ENCODE results near the gene GRIK3.

The GRIK3 gene

GRCh38 chr1:36879613-36880012 lies 154.7 kb downstream of the GRIK3 start:
- H2BK120ac ChIP-seq (ENCODE audit: low read depth, low read length): no peak overlapping the region
- no peak overlapping the region for H3K4me2 ChIP-seq (ENCODE audit: low read length, poor library complexity, severe bottlenecking)
- H3K27ac ChIP-seq (ENCODE audit: low read length, poor library complexity, severe bottlenecking): no peak overlapping the region
- no peak overlapping the region for H3K23ac ChIP-seq (ENCODE audit: low read length in 2 of 2)
- H3K4me1 ChIP-seq (ENCODE audit: control insufficient read depth, insufficient read depth, low read depth, low read length): no peaks in the 10 kb centered on the region
- H3K4ac ChIP-seq (ENCODE audit: low read depth in 1 of 2, low read length in 2 of 2): no peak overlapping the region
- no peak overlapping the region for H4K8ac ChIP-seq (ENCODE audit: low read length)
- H3K9ac ChIP-seq (ENCODE audit: low read length): no peak overlapping the region
- H3K27me3 ChIP-seq (ENCODE audit: control insufficient read depth in 1 of 2, insufficient read depth in 1 of 2, low read length in 2 of 2): no peaks in the 10 kb centered on the region
- no peak overlapping the region for H2BK5ac ChIP-seq (ENCODE audit: low read depth, low read length, poor library complexity, severe bottlenecking)
- H2BK15ac ChIP-seq (ENCODE audit: low read depth, poor library complexity, severe bottlenecking): no peak overlapping the region
- H2AFZ ChIP-seq (ENCODE audit: low read depth, low read length): no peak overlapping the region
- H2BK12ac ChIP-seq (ENCODE audit: low read length in 2 of 2): no peak overlapping the region
- no peak overlapping the region for H3K14ac ChIP-seq (ENCODE audit: low read length in 2 of 2)
- H2AK5ac ChIP-seq (ENCODE audit: low read length, severe bottlenecking): no peak overlapping the region
- H4K91ac ChIP-seq (ENCODE audit: low read length): no peak overlapping the region
- no peak overlapping the region for H3K18ac ChIP-seq (ENCODE audit: low read depth in 1 of 2, low read length in 2 of 2)
- DNase-seq: no peak
- WGBS: 64% methylated on average over 4 of the region's 6 CpGs
- H3K36me3 ChIP-seq (ENCODE audit: control insufficient read depth in 1 of 2, insufficient read depth in 2 of 2, low read depth in 1 of 2, low read length in 2 of 2): no peaks in the 10 kb centered on the region
- H3K9me3 ChIP-seq (ENCODE audit: control insufficient read depth, low read length): no peaks in the 10 kb centered on the region
- no peak overlapping the region for H3K4me3 ChIP-seq (ENCODE audit: insufficient read depth in 1 of 2, low read depth in 1 of 2, low read length in 2 of 2)
- no peaks in the 10 kb centered on the region for H3K79me1 ChIP-seq (replicated peaks; ENCODE audit: low read length, poor library complexity, severe bottlenecking)

- Histone ChIP-seq H2BK15ac (ENCODE audit: low read depth, poor library complexity, severe bottlenecking) (no peak overlapping the region), H2BK12ac (ENCODE audit: low read length in 2 of 2) (no peak overlapping the region), H2AK5ac (ENCODE audit: low read length, severe bottlenecking) (no peak overlapping the region), H2AFZ (ENCODE audit: low read depth, low read length) (no peak overlapping the region), H3K27me3 (ENCODE audit: control insufficient read depth in 1 of 2, insufficient read depth in 1 of 2, low read length in 2 of 2) (no peaks in the 10 kb centered on the region), H3K79me1 (replicated peaks; ENCODE audit: low read length, poor library complexity, severe bottlenecking) (no peaks in the 10 kb centered on the region), H2BK120ac (ENCODE audit: low read depth, low read length) (no peak overlapping the region), H3K14ac (ENCODE audit: low read length in 2 of 2) (no peak overlapping the region), H2BK5ac (ENCODE audit: low read depth, low read length, poor library complexity, severe bottlenecking) (no peak overlapping the region), H4K8ac (ENCODE audit: low read length) (no peak overlapping the region), H3K9ac (ENCODE audit: low read length) (no peak overlapping the region), H3K9me3 (ENCODE audit: control insufficient read depth, low read length) (no peaks in the 10 kb centered on the region), H3K4me1 (ENCODE audit: control insufficient read depth, insufficient read depth, low read depth, low read length) (no peaks in the 10 kb centered on the region), H3K4me2 (ENCODE audit: low read length, poor library complexity, severe bottlenecking) (no peak overlapping the region), H3K23ac (ENCODE audit: low read length in 2 of 2) (no peak overlapping the region), H3K18ac (ENCODE audit: low read depth in 1 of 2, low read length in 2 of 2) (no peak overlapping the region), H4K91ac (ENCODE audit: low read length) (no peak overlapping the region), H3K36me3 (ENCODE audit: control insufficient read depth in 1 of 2, insufficient read depth in 2 of 2, low read depth in 1 of 2, low read length in 2 of 2) (no peaks in the 10 kb centered on the region), H3K4me3 (ENCODE audit: insufficient read depth in 1 of 2, low read depth in 1 of 2, low read length in 2 of 2) (no peak overlapping the region), H3K4ac (ENCODE audit: low read depth in 1 of 2, low read length in 2 of 2) (no peak overlapping the region), H3K27ac (ENCODE audit: low read length, poor library complexity, severe bottlenecking) (no peak overlapping the region)
- WGBS: 80% methylated on average over 1 of the region's 1 CpG
- DNase-seq: no peak
Observed at GRCh38 chr1:36876990-36877389, 157.3 kb downstream of the GRIK3 start.

- Histone ChIP-seq H3K79me1 (replicated peaks; ENCODE audit: low read length, poor library complexity, severe bottlenecking) (no peaks in the 10 kb centered on the region), H3K27ac (ENCODE audit: low read length, poor library complexity, severe bottlenecking) (no peak overlapping the region), H3K9me3 (ENCODE audit: control insufficient read depth, low read length) (no peaks in the 10 kb centered on the region), H3K14ac (ENCODE audit: low read length in 2 of 2) (no peak overlapping the region), H3K36me3 (ENCODE audit: control insufficient read depth in 1 of 2, insufficient read depth in 2 of 2, low read depth in 1 of 2, low read length in 2 of 2) (no peaks in the 10 kb centered on the region), H3K18ac (ENCODE audit: low read depth in 1 of 2, low read length in 2 of 2) (no peak overlapping the region), H3K4ac (ENCODE audit: low read depth in 1 of 2, low read length in 2 of 2) (no peak overlapping the region), H4K8ac (ENCODE audit: low read length) (no peak overlapping the region), H3K4me1 (ENCODE audit: control insufficient read depth, insufficient read depth, low read depth, low read length) (no peaks in the 10 kb centered on the region), H2AK5ac (ENCODE audit: low read length, severe bottlenecking) (no peak overlapping the region), H4K91ac (ENCODE audit: low read length) (no peak overlapping the region), H3K4me3 (ENCODE audit: insufficient read depth in 1 of 2, low read depth in 1 of 2, low read length in 2 of 2) (no peak overlapping the region), H2BK120ac (ENCODE audit: low read depth, low read length) (no peak overlapping the region), H3K4me2 (ENCODE audit: low read length, poor library complexity, severe bottlenecking) (no peak overlapping the region), H2AFZ (ENCODE audit: low read depth, low read length) (no peak overlapping the region), H2BK15ac (ENCODE audit: low read depth, poor library complexity, severe bottlenecking) (no peak overlapping the region), H3K23ac (ENCODE audit: low read length in 2 of 2) (no peak overlapping the region), H3K9ac (ENCODE audit: low read length) (no peak overlapping the region), H2BK5ac (ENCODE audit: low read depth, low read length, poor library complexity, severe bottlenecking) (no peak overlapping the region), H3K27me3 (ENCODE audit: control insufficient read depth in 1 of 2, insufficient read depth in 1 of 2, low read length in 2 of 2) (no peaks in the 10 kb centered on the region), H2BK12ac (ENCODE audit: low read length in 2 of 2) (no peak overlapping the region)
- 59% methylated on average over 6 of the region's 6 CpGs for WGBS
- DNase-seq: no peak
Observed at GRCh38 chr1:36874271-36875060, 159.8 kb downstream of the GRIK3 start.

DNA sequence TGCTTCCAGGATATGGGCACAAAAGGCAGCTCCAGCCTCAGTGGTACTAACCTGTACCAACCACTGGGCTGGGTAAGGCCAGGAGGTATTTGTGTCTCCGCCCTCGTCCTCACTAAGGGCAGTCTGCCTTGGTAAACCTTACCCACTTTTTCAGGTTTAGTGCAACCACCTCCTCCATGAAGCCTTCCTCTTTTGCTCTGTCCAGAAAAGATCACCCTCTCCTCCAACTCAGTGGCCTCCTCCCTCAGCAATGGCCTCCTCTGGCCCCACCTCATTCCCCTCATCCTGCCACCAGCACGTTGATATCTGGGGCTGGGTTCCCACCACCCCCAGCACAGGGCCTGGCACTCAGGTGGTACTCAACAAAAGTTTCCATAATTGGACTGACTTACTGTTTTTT lies 161.5 kb downstream of the GRIK3 start:
- Histone ChIP-seq H3K27me3 (ENCODE audit: control insufficient read depth in 1 of 2, insufficient read depth in 1 of 2, low read length in 2 of 2) (no peaks in the 10 kb centered on the region), H3K4me3 (ENCODE audit: insufficient read depth in 1 of 2, low read depth in 1 of 2, low read length in 2 of 2) (no peak overlapping the region), H3K4me1 (ENCODE audit: control insufficient read depth, insufficient read depth, low read depth, low read length) (no peaks in the 10 kb centered on the region), H3K14ac (ENCODE audit: low read length in 2 of 2) (no peak overlapping the region), H3K23ac (ENCODE audit: low read length in 2 of 2) (no peak overlapping the region), H2BK120ac (ENCODE audit: low read depth, low read length) (no peak overlapping the region), H3K9me3 (ENCODE audit: control insufficient read depth, low read length) (no peaks in the 10 kb centered on the region), H3K9ac (ENCODE audit: low read length) (no peak overlapping the region), H3K27ac (ENCODE audit: low read length, poor library complexity, severe bottlenecking) (no peak overlapping the region), H2AFZ (ENCODE audit: low read depth, low read length) (no peak overlapping the region), H3K18ac (ENCODE audit: low read depth in 1 of 2, low read length in 2 of 2) (no peak overlapping the region), H3K4ac (ENCODE audit: low read depth in 1 of 2, low read length in 2 of 2) (no peak overlapping the region), H2BK5ac (ENCODE audit: low read depth, low read length, poor library complexity, severe bottlenecking) (no peak overlapping the region), H3K79me1 (replicated peaks; ENCODE audit: low read length, poor library complexity, severe bottlenecking) (no peaks in the 10 kb centered on the region), H3K4me2 (ENCODE audit: low read length, poor library complexity, severe bottlenecking) (no peak overlapping the region), H3K36me3 (ENCODE audit: control insufficient read depth in 1 of 2, insufficient read depth in 2 of 2, low read depth in 1 of 2, low read length in 2 of 2) (no peaks in the 10 kb centered on the region), H2AK5ac (ENCODE audit: low read length, severe bottlenecking) (no peak overlapping the region), H2BK12ac (ENCODE audit: low read length in 2 of 2) (no peak overlapping the region), H4K91ac (ENCODE audit: low read length) (no peak overlapping the region), H4K8ac (ENCODE audit: low read length) (no peak overlapping the region), H2BK15ac (ENCODE audit: low read depth, poor library complexity, severe bottlenecking) (no peak overlapping the region)
- no peak for DNase-seq
- 56% methylated on average over 3 of the region's 3 CpGs for WGBS

Measured in mesenchymal stem cell (in vitro differentiated cells and primary cell).